NCI-H2107 (cell line): ENCODE data around the gene FOXP1.

ENCODE experiments used
- DNase-seq: peaks from one replicate; lab custom pipeline; 2025; lab: John Stamatoyannopoulos, UW

FOXP1 gene

DNA sequence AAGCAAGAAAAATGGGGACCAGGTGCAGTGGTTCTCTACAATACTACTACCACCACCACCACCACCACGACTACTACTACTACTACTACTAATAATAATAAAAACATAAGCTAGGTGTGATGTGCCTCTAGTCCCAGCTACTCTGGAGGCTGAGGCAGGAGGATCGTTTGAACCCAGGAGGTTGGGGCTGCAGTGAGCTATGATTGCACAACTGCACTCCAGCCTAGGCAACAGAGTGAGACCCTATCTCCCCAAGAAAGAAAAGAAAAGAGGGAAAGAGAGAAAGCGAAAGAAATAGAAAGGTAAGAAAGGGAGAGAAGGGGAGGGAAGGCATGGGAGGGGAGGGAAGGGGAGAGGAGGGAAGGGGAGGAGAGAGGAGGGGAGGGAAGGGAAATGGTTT lies 350.6 kb downstream of the FOXP1 start:
- DNase-seq, result no peak

DNA sequence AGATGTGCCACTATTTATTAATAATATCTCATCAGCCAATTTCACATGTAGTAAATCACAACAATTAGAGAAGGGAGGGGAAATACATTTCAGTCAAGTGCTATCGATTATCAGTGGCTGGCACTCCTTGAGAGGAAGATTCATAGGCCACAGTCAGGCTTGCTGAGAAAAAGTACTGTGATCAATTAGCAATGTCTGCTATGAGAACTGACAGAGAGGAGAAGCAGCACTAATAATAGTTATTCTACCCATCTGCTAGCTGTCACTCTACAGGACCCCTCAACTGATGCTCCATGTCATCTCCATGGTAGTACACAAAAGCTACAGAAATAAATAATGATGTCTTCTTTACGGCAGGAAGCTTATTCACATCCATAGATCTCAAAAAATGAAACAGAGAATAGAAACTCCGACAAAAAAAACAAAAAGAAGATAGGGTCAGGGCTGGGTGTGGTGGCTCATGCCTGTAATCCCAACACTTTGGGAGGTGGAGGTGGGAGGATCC lies 351.3 kb downstream of the FOXP1 start:
- DNase-seq, result no peak

GRCh38 chr3:71231680-71232079 lies 351.8 kb downstream of the FOXP1 start:
- DNase-seq, result no peak

- DNase-seq, result no peak
These were observed 353.4 kb downstream of the FOXP1 start for GRCh38 chr3:71229905-71230657.

DNA sequence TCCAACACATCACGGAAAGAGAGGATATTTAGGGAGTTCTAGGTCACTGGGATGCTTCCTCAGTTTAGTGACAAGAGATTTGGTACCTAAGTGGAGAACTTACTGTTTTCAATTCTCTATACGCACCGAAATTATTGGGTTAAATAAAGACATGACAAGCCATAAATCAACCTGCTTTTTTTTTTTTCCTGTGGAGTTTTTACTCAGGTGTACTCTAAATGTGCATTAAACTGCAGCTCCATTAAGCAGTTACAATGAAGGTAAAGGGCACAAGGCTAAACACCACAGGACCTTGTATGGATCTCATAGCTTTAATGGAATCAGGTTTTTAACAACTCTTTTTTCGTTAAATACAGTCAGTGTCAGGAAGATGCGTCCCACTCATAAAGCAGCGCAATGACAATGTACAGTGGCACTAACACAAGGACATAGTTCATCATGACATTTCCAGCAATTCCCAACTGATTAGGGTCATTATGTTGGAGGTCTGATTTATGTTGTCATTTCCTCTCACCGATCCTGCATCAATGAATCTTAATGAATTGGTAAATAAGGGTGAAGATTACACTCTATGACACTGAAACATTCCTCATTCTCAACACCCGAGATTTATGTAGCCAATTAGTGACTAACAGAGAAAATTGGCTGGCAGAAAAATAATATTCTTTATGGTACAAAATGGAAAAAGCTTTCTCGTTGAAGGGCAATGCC lies 355.2 kb downstream of the FOXP1 start:
- no peak for DNase-seq

GRCh38 chr3:71227270-71227661 lies 356.3 kb downstream of the FOXP1 start:
- no peak for DNase-seq

GRCh38 chr3:71226565-71227269 lies 356.8 kb downstream of the FOXP1 start:
- DNase-seq, result no peak

GRCh38 chr3:71225951-71226564 lies 357.5 kb downstream of the FOXP1 start:
- no peak for DNase-seq

GRCh38 chr3:71225002-71225684 lies 358.4 kb downstream of the FOXP1 start:
- no peak for DNase-seq

- no peak for DNase-seq
These were observed 363.5 kb downstream of the FOXP1 start for GRCh38 chr3:71219744-71220638.

DNA sequence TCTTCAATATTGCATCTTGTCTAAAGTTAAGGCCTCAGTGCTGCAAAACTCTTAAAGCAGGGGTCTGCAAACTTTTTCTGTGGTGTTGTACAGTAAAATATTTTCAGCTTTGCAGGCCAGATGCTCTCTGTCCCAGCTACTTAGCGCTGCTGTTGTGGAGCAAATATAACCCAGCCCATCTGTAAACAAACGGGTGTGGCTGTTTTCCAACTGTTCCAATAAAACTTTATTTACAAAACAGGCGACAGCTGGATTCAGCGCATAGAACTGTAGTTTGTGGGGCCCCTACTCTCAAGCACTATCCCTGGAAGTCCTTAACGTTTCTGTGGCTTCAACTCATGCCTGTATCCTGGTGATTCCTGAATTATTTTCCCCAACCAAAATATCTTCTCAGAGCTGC lies 365.0 kb downstream of the FOXP1 start:
- DNase-seq, result no peak

DNA sequence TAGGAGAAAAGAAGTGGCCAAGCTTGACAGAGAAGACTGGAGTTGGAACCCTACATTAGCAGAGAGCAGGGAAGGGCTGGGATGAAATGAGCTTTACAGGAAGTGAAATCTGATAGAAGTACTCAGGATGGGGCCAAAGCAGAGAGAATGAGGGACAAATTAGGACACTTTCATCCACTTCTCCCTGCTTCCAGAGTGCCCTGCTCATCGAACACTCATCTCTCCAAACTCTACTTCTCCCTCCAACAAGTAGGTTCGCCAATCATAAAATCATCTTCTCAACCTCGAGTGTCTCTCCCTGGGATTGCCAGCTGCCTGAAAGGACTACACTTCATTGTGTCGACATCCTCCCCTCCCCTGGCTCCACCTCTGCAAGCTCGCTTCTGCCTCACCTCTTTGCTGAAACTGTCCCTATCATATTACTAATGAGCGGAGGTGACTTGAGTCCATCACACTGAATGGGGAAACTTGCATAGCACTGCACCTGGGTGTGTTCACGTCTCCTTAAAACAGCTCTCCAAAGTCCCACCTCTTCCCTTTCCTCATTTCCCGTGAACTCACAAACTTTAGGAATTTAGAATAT lies 365.8 kb downstream of the FOXP1 start:
- no peak for DNase-seq

- DNase-seq, result no peak
These were observed 368.2 kb downstream of the FOXP1 start for GRCh38 chr3:71215351-71215750.

GRCh38 chr3:71214797-71215196 lies 368.7 kb downstream of the FOXP1 start:
- DNase-seq, result no peak

DNA sequence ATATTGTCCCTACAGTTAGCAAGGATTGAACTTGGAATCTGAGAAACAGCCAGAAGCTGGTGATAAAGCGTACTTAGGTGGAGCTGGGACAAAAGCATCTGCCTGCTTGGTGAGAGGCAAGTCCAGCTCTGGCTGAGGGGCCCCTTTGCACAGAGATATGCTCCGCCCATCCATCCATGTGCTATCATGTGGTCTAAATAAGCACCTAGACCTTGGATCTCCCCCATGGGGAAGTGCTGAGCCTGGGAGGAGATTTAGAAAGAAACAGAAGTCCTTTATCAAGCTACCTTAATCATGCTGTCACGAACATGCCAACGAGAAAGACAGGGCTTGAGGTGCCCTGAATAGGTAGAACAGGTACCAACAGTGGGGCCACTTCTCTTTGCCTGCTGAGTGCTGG lies 369.5 kb downstream of the FOXP1 start:
- no peak for DNase-seq

DNA sequence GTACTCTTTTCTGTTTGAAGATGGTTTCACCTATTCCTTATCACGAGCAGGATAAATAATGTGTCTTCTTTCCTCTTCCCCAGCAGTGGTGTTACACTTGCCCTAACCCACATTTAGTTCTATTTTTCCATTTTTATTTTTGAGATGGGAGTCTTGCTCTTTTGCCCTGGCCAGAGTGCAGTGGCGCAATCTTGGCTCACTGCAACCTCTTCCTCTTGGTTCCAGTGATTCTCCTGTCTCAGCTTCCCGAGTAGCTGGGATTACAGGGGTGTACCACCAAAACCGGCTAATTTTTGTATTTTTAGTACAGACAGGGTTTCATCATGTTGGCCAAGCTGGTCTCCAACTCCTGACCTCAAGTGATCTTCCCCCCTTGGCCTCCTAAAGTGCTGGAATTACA lies 372.4 kb downstream of the FOXP1 start:
- DNase-seq, result no peak

GRCh38 chr3:71210257-71211007 lies 373.1 kb downstream of the FOXP1 start:
- DNase-seq, result no peak

GRCh38 chr3:71208211-71209095 lies 375.1 kb downstream of the FOXP1 start:
- no peak for DNase-seq

- no peak for DNase-seq
These were observed 375.9 kb downstream of the FOXP1 start for GRCh38 chr3:71207632-71208031.
